Panc1 (cell line): ENCODE measurements around the gene FAM149A. TPM values are rescaled to one million over a fixed set of nuclear protein-coding genes. Genes with fewer than 3 reads are reported as not detected.
A peak's percentile ranks its signal among the peaks of the same experiment; 100 is the strongest.

Experiments
- ATAC-seq: fragments of 200-7000 bp; cut with Tn5 transposase; 2 replicates; pipeline ENCODE4 v1.9.1; 2020; ENCODE audit warnings: mild to moderate bottlenecking, moderate library complexity
- BruUV-seq: library from RNA; stranded (reverse); fragments of 400-500 nt; replicated peaks from 2 replicates; lab custom pipeline; 2021; lab: Mats Ljungman, UMichigan
- CTCF ChIA-PET: fragments of 300-600 bp; sonication (Branson Sonifier 250); formaldehyde crosslinking; loops from one replicate; lab custom pipeline; 2022; ENCODE audit warnings: antibody characterized with exemption; lab: Charles Lee
- POLR2A ChIA-PET: fragments of 300-600 bp; sonication (Branson Sonifier 250); formaldehyde crosslinking; loops from one replicate; lab custom pipeline; 2022; ENCODE audit warnings: antibody characterized with exemption; lab: Charles Lee
- DNase-seq: peaks from one replicate; pipeline ENCODE4 v3.0.0-alpha.2; 2010; ENCODE audit warnings: low read depth, low spot score
- H3K27ac ChIP-seq: 2 replicates; pipeline ENCODE4 v1.5.1; 2011; ENCODE audit warnings: mild to moderate bottlenecking, low read length, inconsistent platforms
- H3K27me3 ChIP-seq: fragments of 200-500 bp; sonication (Bioruptor generic); 2 replicates; pipeline ENCODE4 v1.6.0; 2014; ENCODE audit warnings: low read length, inconsistent platforms; ENCODE audit not compliant: control insufficient read depth, insufficient read depth
- H3K36me3 ChIP-seq: fragments of 200-500 bp; sonication (Bioruptor generic); 2 replicates; pipeline ENCODE4 v1.5.1; 2014; ENCODE audit warnings: inconsistent platforms, mild to moderate bottlenecking, low read length, moderate library complexity; ENCODE audit not compliant: control insufficient read depth, insufficient read depth
- H3K4me1 ChIP-seq: 2 replicates; pipeline ENCODE4 v1.5.1; 2011; ENCODE audit warnings: inconsistent platforms, mild to moderate bottlenecking, low read length, moderate library complexity; ENCODE audit not compliant: control insufficient read depth, insufficient read depth
- H3K4me3 ChIP-seq, 2 experiments: 2 replicates each; pipeline ENCODE4 v1.5.1; 2011 to 2012; ENCODE audit warnings: low read depth in 2 of 2, low read length in 2 of 2, mild to moderate bottlenecking in 2 of 2, inconsistent platforms in 1 of 2, moderate library complexity in 1 of 2
- H3K9me3 ChIP-seq: fragments of 200-500 bp; sonication (Bioruptor generic); 2 replicates; pipeline ENCODE4 v1.5.1; 2014; ENCODE audit warnings: low read depth, mild to moderate bottlenecking, inconsistent platforms, low read length, moderate library complexity; ENCODE audit not compliant: control insufficient read depth, insufficient read depth
- CTCF ChIP-seq: fragments of 450-650 bp; IDR thresholded peaks from 2 replicates; pipeline ENCODE4 v1.5.1; 2017; ENCODE audit warnings: mild to moderate bottlenecking
- POLR2AphosphoS5 ChIP-seq: IDR thresholded peaks from 2 replicates; pipeline ENCODE4 v1.6.1; 2012; ENCODE audit warnings: mild to moderate bottlenecking, low read depth, low read length, moderate library complexity
- REST ChIP-seq, 2 experiments: IDR thresholded peaks; 2 replicates each; pipeline ENCODE4 v1.6.1; 2011 to 2012; ENCODE audit warnings: low read depth in 2 of 2, control low read depth in 1 of 2, low read length in 1 of 2, mild to moderate bottlenecking in 1 of 2, moderate library complexity in 1 of 2; ENCODE audit not compliant: insufficient read depth in 1 of 2
- SIN3A ChIP-seq: IDR thresholded peaks from 2 replicates; pipeline ENCODE4 v1.6.1; 2012; ENCODE audit warnings: low read depth, mild to moderate bottlenecking, low read length, moderate library complexity, borderline replicate concordance; ENCODE audit not compliant: insufficient read depth
- TCF7L2 ChIP-seq: IDR thresholded peaks from 2 replicates; pipeline ENCODE4 v1.6.1; 2011; ENCODE audit warnings: mild to moderate bottlenecking, low read depth, low read length, inconsistent platforms
- in situ Hi-C: cut with HindIII; loops from 2 replicates; pipeline ENCODE4 v1.10.0; 2016; ENCODE audit warnings: low sequenced_read_pairs, low pct_unique_long_range_greater_than_20kb
- intact Hi-C: fragments of 100-400 bp; cut with micrococcal nuclease; formaldehyde crosslinking; loops from one replicate; pipeline ENCODE4 v1.10.0; 2022; ENCODE audit not compliant: unreplicated experiment
- total RNA-seq: library from RNA; stranded (reverse); gene quantifications from one replicate; pipeline ENCODE4 v1.2.1, GENCODE V29; 2021; ENCODE audit not compliant: unreplicated experiment

Gene FAM149A
- total RNA-seq, 1 experiment from 2014 or later = 0.13 TPM

GRCh38 chr4:186131935-186132334 lies 27.4 kb downstream of the FAM149A start:
- Histone ChIP-seq H3K9me3 (no peaks in the 10 kb centered on the region), H3K36me3 (no peaks in the 10 kb centered on the region), H3K27ac (no peak overlapping the region), H3K4me3 (no peak overlapping the region), H3K27me3 (peaks cover 2% of the 10 kb centered on the region; the same call in 1 of the 2 replicates), H3K4me1 (no peaks in the 10 kb centered on the region)
- ChIA-PET CTCF (interaction anchor here (0.5 kb wide), 1 partner anchor 23 kb away, joined by 8 read pairs; no protein-coding TSS in a partner anchor), POLR2A (no interaction called here)
- in situ Hi-C loops = no loop called here
- ATAC-seq (no peak), DNase-seq (no peak)
- no peak for TF ChIP-seq TCF7L2
- no peak for TF ChIP-seq POLR2AphosphoS5
- no peak for TF ChIP-seq SIN3A
- TF ChIP-seq CTCF = no peak
- no peak for TF ChIP-seq REST (IDR thresholded peaks at IDR 0.05; ENCODE audit: insufficient read depth in 1 of 2, low read depth in 2 of 2, low read length in 1 of 2)
- BruUV-seq = no TSS peak
- intact Hi-C loops = no loop called here

- no TSS peak for BruUV-seq
- in situ Hi-C loops = no loop called here
- TF ChIP-seq CTCF (peak; percentile 28; the same call in 1 of the 2 replicates), POLR2AphosphoS5 (no peak)
- CTCF ChIA-PET = interaction anchor here (0.8 kb wide), 1 partner anchor 64 kb away, joined by 3 read pairs; the partner anchor contains the start of gene TLR3
- H3K9me3 ChIP-seq = no peaks in the 10 kb centered on the region
- H3K27me3 ChIP-seq = peaks cover 2% of the 10 kb centered on the region; the same call in 1 of the 2 replicates
- H3K36me3 ChIP-seq = no peaks in the 10 kb centered on the region
- H3K27ac ChIP-seq = no peak overlapping the region
- ATAC-seq = peak; percentile 72
- intact Hi-C loops = no loop called here
- DNase-seq = no peak
- no peaks in the 10 kb centered on the region for H3K4me1 ChIP-seq
- H3K4me3 ChIP-seq = no peak overlapping the region
- POLR2A ChIA-PET = no interaction called here
Observed at GRCh38 chr4:186132577-186133242, 28.2 kb downstream of the FAM149A start.
